MM.1S (cell line): ENCODE results near the gene ZBTB11.

ENCODE experiments used
- DNase-seq: peaks from one replicate; pipeline ENCODE4 v3.0.0-alpha.2; 2015
- H2AFZ ChIP-seq: fragments of 300-600 bp; sonication (generic); 2 replicates; pipeline ENCODE4 v1.6.0; 2016; ENCODE audit warnings: antibody characterized with exemption, low read length
- H3F3A ChIP-seq: fragments of 300-600 bp; sonication (generic); 2 replicates; pipeline ENCODE4 v1.6.1; 2016; ENCODE audit warnings: mild to moderate bottlenecking, antibody characterized with exemption, low read length, moderate library complexity, mixed read lengths; ENCODE audit not compliant: insufficient read depth
- H3K27ac ChIP-seq: fragments of 300-600 bp; sonication (generic); 2 replicates; pipeline ENCODE4 v1.5.1; 2016; ENCODE audit warnings: mild to moderate bottlenecking, low read length
- H3K27me3 ChIP-seq: fragments of 300-600 bp; sonication (generic); replicated peaks from 2 replicates; pipeline ENCODE4 v1.6.0; 2016; ENCODE audit warnings: low read length; ENCODE audit not compliant: insufficient read depth
- H3K36me3 ChIP-seq: fragments of 300-600 bp; sonication (generic); replicated peaks from 2 replicates; pipeline ENCODE4 v1.6.1; 2016; ENCODE audit warnings: mild to moderate bottlenecking, low read length, mixed read lengths; ENCODE audit not compliant: insufficient read depth
- H3K4me1 ChIP-seq: fragments of 300-600 bp; sonication (generic); 2 replicates; pipeline ENCODE4 v1.6.1; 2016; ENCODE audit warnings: low read length, mixed read lengths
- H3K4me2 ChIP-seq: fragments of 300-600 bp; sonication (generic); 2 replicates; pipeline ENCODE4 v1.6.0; 2016; ENCODE audit warnings: low read depth, low read length
- H3K4me3 ChIP-seq: fragments of 300-600 bp; sonication (generic); 2 replicates; pipeline ENCODE4 v1.5.1; 2016; ENCODE audit warnings: low read length, mixed read lengths
- H3K79me2 ChIP-seq: fragments of 300-600 bp; sonication (generic); 2 replicates; pipeline ENCODE4 v1.6.1; 2016; ENCODE audit warnings: mixed run types, low read length, mixed read lengths
- H3K9ac ChIP-seq: fragments of 300-600 bp; sonication (generic); 2 replicates; pipeline ENCODE4 v1.6.1; 2016; ENCODE audit warnings: low read length, mixed read lengths
- H3K9me2 ChIP-seq: fragments of 300-600 bp; sonication (generic); replicated peaks from 2 replicates; pipeline ENCODE4 v1.6.1; 2016; ENCODE audit warnings: mild to moderate bottlenecking, low read length, mixed read lengths; ENCODE audit not compliant: insufficient read depth
- H3K9me3 ChIP-seq: fragments of 300-600 bp; sonication (generic); replicated peaks from 2 replicates; pipeline ENCODE4 v1.6.1; 2016; ENCODE audit warnings: mild to moderate bottlenecking, low read length, mixed read lengths; ENCODE audit not compliant: insufficient read depth
- H4K20me1 ChIP-seq: fragments of 300-600 bp; sonication (generic); 2 replicates; pipeline ENCODE4 v1.6.1; 2016; ENCODE audit warnings: mild to moderate bottlenecking, low read length, moderate library complexity, mixed read lengths; ENCODE audit not compliant: insufficient read depth
- EZH2 ChIP-seq: fragments of 300-600 bp; sonication (generic); optimal IDR thresholded peaks from 2 replicates; pipeline ENCODE3; 2017; ENCODE audit warnings: low read depth, mild to moderate bottlenecking, antibody characterized with exemption, low read length, mixed read lengths
- EZH2phosphoT487 ChIP-seq: fragments of 300-600 bp; sonication (generic); IDR thresholded peaks from 2 replicates; pipeline ENCODE4 v1.6.1; 2018; ENCODE audit warnings: antibody characterized with exemption, low read length
- TF ChIP-seq, protein P1 (sequence below): fragments of 300-600 bp; sonication (generic); IDR thresholded peaks from 2 replicates; pipeline ENCODE4 v1.5.1; 2016; ENCODE audit warnings: antibody characterized with exemption, low read length, mixed read lengths

The ZBTB11 gene

DNA sequence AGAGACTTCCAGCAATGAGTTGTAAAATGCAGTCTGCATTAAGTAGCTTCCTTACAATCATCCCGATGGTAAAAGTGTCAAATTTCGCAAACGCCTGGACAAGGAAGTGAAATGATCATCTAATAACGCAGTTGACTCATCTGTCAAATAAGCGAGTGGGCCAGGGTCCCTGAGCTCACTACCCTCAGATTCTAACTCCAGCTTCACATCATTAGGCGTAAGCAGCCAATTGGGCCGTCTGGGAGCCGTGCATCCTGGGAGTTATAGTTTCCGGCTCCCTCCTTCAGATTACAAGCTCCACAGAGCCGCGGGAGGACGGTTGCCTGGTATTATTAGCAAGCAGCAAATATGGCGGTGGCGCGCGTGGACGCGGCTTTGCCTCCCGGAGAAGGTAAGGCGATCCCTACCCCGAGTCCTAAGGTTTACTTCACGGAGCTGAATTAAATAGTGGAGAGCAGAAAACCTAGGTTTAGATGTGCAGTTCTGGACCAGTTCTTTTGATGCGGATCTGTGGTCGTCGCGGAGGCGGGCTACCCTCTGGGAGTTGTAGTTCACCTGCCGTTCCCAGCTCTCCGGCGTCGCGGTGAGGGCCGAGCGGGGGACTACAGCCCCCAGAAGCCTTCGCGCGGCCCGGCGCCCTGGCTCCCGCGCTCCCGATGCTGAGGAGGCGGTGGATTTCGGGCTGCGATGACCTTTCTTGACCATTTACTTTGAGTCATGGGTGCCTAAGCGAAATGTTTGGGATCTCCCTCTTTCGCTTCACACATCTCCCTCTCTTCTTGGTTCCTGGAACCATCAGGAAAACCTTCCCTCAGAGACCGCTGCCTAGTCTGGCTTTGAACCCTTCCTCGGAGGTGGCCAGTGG, 47.6 kb upstream of the ZBTB11 start, which contains the start of gene CEP97:
TSS of gene CEP97 (plus strand) at position 286 of the 865 bp plus-strand sequence. CDS start at position 349, 63 bp downstream.
- 0 out of 2 replicates have a peak, but pooled peaks cover 7% of the 10 kb centered on the region for H3K36me3 ChIP-seq
- no peaks in the 10 kb centered on the region; the same call in 1 of the 2 replicates for H4K20me1 ChIP-seq
- no peaks in the 10 kb centered on the region for H3K9me3 ChIP-seq
- peak within 1 kb of the TSS; percentile 87 for H3K9ac ChIP-seq
- H3K4me1 ChIP-seq = peaks cover 28% of the 10 kb centered on the region
- H3K79me2 ChIP-seq = peaks cover 43% of the 10 kb centered on the region
- peak within 1 kb of the TSS; percentile 93 for H3K4me3 ChIP-seq
- H3F3A ChIP-seq = peaks cover 37% of the 10 kb centered on the region
- TF ChIP-seq EZH2 (no peak), EZH2phosphoT487 (no peak)
- TF ChIP-seq, protein P1, sequence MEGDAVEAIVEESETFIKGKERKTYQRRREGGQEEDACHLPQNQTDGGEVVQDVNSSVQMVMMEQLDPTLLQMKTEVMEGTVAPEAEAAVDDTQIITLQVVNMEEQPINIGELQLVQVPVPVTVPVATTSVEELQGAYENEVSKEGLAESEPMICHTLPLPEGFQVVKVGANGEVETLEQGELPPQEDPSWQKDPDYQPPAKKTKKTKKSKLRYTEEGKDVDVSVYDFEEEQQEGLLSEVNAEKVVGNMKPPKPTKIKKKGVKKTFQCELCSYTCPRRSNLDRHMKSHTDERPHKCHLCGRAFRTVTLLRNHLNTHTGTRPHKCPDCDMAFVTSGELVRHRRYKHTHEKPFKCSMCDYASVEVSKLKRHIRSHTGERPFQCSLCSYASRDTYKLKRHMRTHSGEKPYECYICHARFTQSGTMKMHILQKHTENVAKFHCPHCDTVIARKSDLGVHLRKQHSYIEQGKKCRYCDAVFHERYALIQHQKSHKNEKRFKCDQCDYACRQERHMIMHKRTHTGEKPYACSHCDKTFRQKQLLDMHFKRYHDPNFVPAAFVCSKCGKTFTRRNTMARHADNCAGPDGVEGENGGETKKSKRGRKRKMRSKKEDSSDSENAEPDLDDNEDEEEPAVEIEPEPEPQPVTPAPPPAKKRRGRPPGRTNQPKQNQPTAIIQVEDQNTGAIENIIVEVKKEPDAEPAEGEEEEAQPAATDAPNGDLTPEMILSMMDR = no peak
- no peaks in the 10 kb centered on the region for H3K27me3 ChIP-seq
- peak within 1 kb of the TSS; percentile 75 for H3K27ac ChIP-seq
- DNase-seq = peak; percentile 90
- peak within 1 kb of the TSS; percentile 91 for H2AFZ ChIP-seq
- peak within 1 kb of the TSS; percentile 70 for H3K4me2 ChIP-seq
- no peaks in the 10 kb centered on the region for H3K9me2 ChIP-seq

DNA sequence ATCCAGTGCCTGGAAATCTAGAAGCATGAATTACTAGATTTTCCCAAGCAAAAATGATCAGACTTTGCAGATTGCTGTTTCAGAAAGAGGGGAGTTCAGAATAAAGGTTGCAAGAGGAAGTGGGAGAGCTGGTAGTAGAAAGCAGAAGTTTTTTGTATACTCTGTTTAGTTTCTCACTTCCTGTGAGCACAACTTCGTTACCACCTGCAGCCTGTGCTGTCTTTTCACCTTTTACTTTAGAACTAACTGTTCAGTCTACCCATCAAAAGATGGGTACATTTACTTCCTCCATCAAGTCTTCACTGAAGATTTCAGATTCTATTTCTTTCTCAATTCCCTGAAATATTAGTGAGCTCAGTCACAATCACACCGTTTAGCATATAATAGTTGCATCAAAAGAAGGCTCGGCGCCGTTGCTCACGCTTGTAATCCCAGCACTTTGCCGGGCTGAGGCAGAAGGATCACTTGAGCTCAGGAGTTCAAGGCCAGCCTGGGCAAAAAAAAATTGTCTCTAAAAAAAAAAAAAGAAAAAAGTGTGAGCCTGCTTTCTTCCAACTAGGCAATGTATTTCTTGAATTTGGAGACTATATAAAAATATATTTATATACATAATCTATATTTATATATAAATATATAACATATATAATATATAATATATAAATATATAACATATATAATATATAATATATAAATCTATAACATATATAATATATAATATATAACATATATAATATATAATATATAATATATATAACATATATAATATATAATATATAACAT, 45.7 kb upstream of the ZBTB11 start:
- H3K9ac ChIP-seq = peak overlapping the region; percentile 53
- H3K9me3 ChIP-seq = no peaks in the 10 kb centered on the region
- no peaks in the 10 kb centered on the region for H3K9me2 ChIP-seq
- peak overlapping the region; percentile 33; the same call in 1 of the 2 replicates for H3K4me3 ChIP-seq
- peaks cover 28% of the 10 kb centered on the region for H3K4me1 ChIP-seq
- no peaks in the 10 kb centered on the region for H3K27me3 ChIP-seq
- TF ChIP-seq EZH2 (no peak), EZH2phosphoT487 (no peak)
- TF ChIP-seq, protein P1 = no peak
- H2AFZ ChIP-seq = peak overlapping the region; percentile 48; the same call in 1 of the 2 replicates
- peak; percentile 75 for DNase-seq
- peaks cover 37% of the 10 kb centered on the region for H3F3A ChIP-seq
- H3K4me2 ChIP-seq = peak overlapping the region; percentile 75
- no peaks in the 10 kb centered on the region for H3K36me3 ChIP-seq
- no peaks in the 10 kb centered on the region for H4K20me1 ChIP-seq
- H3K27ac ChIP-seq = peak overlapping the region; percentile 93
- H3K79me2 ChIP-seq = peaks cover 28% of the 10 kb centered on the region

DNA sequence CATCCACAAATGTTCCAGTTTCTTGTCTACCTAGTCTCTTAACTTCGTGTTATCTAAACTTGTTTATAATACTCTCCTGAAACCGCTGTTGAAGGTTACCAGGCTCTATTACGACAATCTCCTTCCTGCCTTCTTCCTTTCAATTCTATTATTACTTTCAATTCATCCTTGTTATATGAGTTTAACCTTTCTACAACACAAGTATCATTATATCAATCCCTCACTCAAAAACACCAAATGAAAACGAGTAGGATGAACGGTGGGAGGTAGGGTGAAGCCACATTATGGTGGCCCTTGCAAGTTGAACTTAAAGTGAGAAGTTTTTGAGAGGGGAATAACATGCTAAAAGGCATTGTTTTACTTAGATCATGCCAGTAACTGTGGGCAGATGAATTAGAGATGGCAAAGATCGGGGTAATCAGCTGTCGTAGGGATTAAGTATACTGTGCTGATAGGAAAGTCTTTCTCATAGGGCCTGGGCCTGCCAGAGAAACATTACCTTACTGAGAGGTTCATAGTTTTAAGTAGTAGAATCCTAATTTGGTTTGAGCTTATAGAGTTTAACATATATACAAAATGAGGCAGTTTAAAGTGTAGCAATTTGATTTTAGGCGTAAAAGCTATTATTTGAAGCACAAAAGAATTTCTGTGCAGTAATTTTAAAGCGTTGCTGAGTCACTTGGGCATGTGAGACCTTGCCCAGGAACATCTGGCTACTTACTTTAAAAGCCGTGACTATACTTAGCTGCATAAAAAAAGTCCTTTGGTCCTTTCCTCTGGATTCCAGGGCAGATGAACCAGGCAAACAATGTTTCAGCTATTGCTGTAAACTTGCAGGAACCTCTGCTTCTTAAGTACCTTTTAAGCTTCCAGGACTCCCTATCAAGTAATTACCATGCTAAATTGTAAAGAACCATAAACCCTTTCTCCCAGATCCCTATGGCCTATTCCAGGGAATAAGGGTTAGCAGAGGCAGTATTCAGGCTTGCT, 44.2 kb upstream of the ZBTB11 start:
- DNase-seq = peak; percentile 25
- H4K20me1 ChIP-seq = no peaks in the 10 kb centered on the region
- 0 out of 2 replicates have a peak overlapping the region, but pooled peaks have one; percentile 5 for H3K4me3 ChIP-seq
- H3K27ac ChIP-seq = peak overlapping the region; percentile 93
- H2AFZ ChIP-seq = peak overlapping the region; percentile 55
- no peaks in the 10 kb centered on the region for H3K36me3 ChIP-seq
- H3K4me2 ChIP-seq = peak overlapping the region; percentile 75
- peaks cover 37% of the 10 kb centered on the region for H3F3A ChIP-seq
- peak overlapping the region; percentile 53 for H3K9ac ChIP-seq
- H3K27me3 ChIP-seq = no peaks in the 10 kb centered on the region
- TF ChIP-seq EZH2phosphoT487 (no peak), EZH2 (no peak)
- TF ChIP-seq, protein P1 = no peak
- H3K79me2 ChIP-seq = peaks cover 15% of the 10 kb centered on the region
- no peaks in the 10 kb centered on the region for H3K9me2 ChIP-seq
- peaks cover 22% of the 10 kb centered on the region for H3K4me1 ChIP-seq
- H3K9me3 ChIP-seq = no peaks in the 10 kb centered on the region
